HG03066 (cell line): ENCODE measurements around the gene SLC9A2.

Source experiments
- ATAC-seq: cut with Tn5 transposase; IDR thresholded peaks from one replicate; pipeline ENCODE4 v1.9.1; 2021; ENCODE audit warnings: low read depth; ENCODE audit not compliant: unreplicated experiment

The SLC9A2 gene

DNA sequence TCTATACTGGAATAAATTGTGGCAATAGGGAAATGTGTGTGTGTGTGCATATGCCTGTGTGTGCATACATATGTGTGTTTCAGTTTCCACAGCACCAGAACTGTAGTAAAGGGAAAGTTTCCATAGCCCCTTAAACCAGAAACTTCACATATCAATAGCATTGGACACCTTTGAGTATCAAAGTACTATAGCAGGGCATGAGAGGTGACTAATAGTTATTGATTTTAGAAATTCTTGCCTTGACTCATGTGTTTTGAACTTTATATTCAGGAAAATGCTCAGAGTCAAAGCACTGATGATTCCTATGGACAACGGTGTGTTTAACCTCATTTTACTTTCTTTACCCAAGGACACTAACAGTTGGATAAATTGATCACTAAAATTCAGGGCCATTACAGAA lies 50.0 kb downstream of the SLC9A2 start:
- ATAC-seq = no peak

- no peak for ATAC-seq
These were observed 52.9 kb downstream of the SLC9A2 start for GRCh38 chr2:102672107-102672776.

- ATAC-seq = no peak
These were observed 55.0 kb downstream of the SLC9A2 start for GRCh38 chr2:102674370-102674769.

DNA sequence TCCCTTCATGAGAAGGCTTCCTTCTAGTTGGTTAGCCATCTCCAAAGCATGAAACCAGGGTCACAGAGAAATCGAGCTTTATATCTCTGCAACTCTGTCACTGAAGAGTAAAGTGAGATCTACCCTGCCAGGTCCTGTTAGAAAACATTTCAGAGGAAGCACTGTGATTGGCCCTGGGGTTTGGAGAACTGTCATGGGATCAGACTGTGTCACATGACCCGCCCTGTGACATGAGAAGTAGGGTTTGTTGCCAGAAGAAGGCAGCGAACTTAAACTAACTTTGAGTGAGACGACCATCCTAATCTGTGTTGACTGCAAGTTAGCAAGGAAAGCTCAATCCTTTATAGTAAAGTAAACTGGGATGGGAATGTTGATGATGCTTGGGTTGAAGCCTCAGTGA lies 55.5 kb downstream of the SLC9A2 start:
- no peak for ATAC-seq

GRCh38 chr2:102677244-102678215 lies 58.2 kb downstream of the SLC9A2 start:
- no peak for ATAC-seq

DNA sequence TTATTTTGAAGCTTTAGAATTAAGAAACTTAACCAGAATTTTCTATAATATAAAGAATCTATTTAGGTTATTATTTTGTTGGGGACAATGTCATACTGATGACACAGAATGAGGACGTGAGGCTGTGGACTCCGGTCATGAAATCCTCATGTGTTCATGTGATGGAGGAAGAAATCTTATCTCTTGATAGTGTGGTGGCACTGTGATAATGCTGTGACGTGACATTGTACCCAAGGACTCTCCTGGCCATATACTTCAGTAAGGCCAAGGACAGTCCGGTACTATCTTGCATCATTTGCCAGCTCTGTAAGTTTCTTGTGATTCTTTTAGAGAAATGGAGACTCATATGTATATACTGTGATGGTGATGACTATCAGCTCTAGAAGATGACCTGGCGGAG lies 59.1 kb downstream of the SLC9A2 start:
- ATAC-seq = no peak

DNA sequence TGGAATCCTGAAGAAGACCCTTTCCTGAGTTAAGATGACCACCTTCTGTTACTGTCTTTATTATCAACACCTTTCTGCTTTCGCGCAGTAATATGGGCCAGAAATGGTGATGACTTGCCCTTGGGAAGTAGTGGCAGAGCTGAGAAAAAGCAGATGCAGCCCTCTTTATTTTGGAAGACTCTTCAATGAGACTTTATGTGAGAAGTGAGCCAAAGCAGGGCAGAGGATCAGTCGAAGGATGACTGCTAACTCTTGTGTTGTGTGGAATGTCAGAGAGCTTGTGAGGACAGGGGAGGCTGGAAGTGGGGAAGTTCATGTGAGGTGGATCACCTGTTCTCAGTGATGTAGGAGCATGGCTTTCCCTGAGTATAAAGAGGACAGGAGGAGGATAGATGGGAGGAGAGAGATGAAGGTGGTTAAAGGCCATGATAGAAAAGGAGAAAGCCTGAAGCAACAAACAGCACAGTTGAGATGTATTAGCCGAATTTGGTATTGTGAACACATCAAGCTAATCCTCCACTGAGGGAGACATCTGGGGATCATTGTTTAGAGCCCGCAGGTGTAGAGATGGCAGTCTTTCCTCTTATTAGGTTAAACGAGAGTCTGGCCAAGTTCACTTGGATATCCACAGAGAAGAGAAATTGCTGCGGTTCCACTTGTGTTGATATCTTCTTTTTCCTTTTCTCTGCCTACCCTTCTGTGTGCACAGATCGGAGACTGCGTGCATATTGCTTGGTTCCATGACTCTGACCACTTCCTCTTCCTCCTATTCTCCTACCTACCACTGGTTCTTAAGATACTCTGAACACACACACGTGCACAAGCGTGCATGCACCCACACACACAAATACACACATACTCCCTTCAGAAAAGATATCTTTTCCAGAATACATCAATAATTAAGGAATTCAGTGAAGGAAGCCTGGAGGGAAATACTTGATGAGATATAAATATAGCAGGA lies 67.4 kb downstream of the SLC9A2 start:
- ATAC-seq = no peak

DNA sequence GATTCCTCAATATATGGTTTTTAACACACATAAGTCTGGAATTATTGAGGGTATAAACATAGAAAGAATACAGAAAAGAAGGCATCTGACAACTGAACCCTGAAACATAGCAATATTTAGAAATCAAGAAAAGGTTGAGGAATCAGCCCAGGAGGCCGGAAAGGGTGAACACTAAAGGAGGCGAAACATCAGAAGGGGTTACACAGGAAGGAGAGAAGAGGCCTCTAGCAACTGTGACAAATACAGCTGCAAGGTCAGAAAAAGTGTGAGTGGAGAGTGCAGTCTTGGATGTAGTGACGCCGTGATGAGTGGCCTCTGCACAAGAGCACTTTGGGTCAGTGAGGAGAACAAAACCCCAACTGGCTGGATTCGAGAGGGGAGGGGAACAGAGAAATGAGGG lies 70.7 kb downstream of the SLC9A2 start:
- no peak for ATAC-seq

DNA sequence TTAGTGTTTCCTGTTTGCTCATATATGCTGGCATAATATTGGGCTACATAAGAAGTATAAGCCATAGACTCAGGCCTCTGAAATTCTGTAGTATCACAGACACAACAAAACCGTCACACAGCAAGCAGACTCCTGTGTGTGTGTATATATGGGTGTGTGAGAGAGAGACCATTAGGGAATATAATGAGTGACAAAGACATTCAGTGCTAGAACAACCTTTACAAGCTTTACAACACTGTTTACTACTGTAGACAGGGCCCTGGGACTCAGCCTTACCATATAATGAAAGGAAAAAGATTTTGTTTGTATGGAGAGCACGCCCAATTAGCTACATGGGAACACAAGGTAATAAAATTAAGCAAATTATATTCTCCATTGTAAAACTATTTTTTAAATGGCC lies 77.1 kb downstream of the SLC9A2 start:
- ATAC-seq = no peak

DNA sequence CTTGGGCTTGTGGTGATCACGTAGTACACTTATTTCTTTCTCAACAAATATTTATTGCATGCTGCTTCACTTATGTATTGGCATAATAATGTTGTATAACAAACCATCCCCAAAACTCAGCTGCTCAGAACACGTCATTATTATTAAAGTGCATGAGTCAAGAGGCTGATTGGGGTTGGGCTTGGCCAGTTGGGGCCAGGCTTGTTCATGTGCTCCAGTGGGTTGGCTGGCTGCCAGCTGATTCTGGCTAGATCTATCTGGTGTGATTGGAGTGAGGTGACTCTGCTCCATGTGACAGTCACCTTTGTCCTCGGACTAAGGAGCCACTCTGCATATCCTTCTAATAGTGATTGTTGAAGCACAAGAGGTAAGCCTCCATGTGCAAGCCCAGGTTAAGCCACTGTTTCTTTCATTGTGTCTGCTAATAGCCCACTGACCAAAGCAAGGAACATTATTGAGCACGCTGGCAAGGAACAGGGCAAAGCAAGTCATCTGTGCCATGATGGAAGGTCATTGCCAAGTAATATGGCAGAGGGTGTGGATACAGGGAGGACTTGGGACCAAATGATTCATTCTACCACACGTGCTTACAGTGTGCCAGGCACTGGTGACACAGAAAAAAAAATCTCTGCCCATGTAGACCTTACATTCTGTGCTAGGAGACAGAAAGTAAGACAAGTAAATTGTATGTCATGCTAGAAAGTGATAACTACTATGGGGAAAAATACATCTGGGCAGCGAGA lies 79.2 kb downstream of the SLC9A2 start:
- ATAC-seq = no peak

DNA sequence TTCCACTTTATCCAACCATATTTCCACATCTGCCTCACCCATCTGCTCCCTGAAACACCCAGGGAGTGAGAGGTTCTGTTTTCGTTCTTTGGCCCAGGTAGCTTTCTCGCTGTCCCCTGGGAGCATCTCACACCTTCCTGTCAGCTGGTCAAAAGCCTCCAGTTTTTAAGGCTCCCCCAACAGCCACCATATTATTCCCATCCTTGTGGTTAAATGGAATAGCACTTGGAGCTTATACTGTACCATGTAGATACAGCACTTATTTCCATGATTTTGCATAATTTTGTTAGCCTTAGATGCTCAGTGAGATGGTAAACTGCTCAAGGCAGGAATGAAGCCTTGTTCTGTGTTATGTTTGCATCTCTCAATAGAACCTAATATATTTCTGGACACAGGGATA lies 84.0 kb downstream of the SLC9A2 start:
- no peak for ATAC-seq

GRCh38 chr2:102703748-102704147 lies 84.4 kb downstream of the SLC9A2 start:
- ATAC-seq = no peak

- ATAC-seq = no peak
These were observed 85.2 kb downstream of the SLC9A2 start for GRCh38 chr2:102704531-102704930.

- ATAC-seq = no peak
These were observed 88.7 kb downstream of the SLC9A2 start for GRCh38 chr2:102707796-102708695.

DNA sequence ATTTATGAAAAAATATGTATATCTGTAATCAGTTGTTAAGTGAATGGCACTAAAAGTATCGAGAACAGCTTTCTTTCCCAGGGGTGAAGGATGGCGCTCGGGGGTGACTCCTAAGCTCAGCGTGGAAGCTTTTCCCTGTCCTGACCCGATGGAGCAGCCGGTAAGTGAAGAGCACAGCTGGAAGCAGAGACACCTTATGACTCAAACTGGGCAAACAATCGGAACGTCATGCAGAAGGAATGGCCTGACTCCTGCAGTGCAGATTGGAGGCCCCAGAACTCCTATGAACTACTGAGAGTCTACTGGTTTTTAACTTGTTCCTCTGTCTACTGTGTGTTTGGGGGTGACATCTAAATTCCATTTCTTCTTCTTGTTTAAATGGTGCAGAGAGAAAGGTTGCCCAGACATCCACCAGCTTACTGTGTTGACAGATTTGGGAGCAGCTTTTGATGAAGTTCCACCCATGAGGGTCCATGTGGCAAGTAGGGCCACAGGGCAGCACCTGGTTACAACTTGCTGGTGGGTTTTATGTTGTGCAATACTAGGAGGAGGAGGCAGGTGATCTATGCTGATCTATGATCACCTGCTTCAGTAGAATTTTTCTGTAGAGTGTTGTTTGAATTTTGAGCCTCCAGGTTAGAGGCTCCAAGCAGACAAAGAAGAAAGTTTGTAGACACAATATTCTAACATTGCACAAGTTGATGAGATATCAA lies 89.7 kb downstream of the SLC9A2 start:
- no peak for ATAC-seq

GRCh38 chr2:102717308-102718018 lies 98.1 kb downstream of the SLC9A2 start:
- ATAC-seq = no peak

DNA sequence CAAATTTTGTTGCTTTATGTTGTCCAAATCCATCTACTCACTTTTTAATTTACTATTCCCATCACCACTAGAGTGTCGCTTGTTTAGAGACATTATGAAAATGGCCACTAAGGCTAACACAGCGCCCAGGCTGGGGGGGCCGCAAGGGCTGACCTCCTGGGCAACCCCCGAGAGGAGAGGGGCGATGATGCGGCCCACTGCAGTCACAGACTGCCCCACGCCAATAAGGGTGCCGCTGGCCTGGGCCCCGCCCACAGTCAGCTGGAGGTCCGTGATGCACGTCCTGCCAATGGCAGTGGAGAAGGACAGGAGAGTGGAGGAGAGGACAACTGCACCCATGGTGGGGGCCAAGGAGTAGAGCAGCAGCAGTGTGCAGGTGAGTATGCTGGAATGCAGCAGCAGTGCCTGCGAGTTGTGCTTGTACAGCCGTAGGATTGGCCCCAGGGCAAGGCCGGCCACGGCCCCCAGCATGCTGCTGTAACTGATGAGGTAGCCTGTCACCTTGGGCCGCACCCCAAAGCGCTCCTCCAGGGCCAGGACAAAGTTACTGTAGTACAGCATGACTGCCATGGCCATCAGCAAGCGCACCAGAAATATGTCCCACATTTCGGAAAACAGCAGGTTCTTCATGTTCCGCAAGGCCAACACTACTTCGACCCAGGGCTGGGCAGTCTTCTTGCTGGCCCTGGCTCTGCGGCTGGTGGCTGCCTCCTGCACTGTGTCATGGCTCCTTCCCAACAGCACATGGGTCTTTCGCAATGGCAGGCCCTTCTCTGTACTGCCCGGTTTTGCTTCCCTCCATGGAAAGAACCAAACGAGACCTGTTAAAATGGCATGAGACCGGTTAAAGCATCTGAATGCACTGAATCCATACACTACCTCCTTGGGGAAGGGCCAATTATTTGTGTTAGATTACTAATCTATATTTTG lies 99.3 kb downstream of the SLC9A2 start:
- ATAC-seq = no peak
